GM18507 (cell line): ENCODE results near the gene POGLUT3.

Source experiments
- DNase-seq: peaks from one replicate; pipeline ENCODE4 v3.0.0; 2011; ENCODE audit warnings: low read depth; ENCODE audit not compliant: insufficient read length; ENCODE audit errors: extremely low spot score
- FAIRE-seq: peaks from 2 replicates; lab custom pipeline; 2011; peaks lifted over from hg19 to GRCh38; lab: Jason Lieb, UNC

The POGLUT3 gene, protein sequence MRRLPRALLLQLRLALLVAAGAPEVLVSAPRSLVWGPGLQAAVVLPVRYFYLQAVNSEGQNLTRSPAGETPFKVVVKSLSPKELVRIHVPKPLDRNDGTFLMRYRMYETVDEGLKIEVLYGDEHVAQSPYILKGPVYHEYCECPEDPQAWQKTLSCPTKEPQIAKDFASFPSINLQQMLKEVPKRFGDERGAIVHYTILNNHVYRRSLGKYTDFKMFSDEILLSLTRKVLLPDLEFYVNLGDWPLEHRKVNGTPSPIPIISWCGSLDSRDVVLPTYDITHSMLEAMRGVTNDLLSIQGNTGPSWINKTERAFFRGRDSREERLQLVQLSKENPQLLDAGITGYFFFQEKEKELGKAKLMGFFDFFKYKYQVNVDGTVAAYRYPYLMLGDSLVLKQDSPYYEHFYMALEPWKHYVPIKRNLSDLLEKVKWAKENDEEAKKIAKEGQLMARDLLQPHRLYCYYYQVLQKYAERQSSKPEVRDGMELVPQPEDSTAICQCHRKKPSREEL

DNA sequence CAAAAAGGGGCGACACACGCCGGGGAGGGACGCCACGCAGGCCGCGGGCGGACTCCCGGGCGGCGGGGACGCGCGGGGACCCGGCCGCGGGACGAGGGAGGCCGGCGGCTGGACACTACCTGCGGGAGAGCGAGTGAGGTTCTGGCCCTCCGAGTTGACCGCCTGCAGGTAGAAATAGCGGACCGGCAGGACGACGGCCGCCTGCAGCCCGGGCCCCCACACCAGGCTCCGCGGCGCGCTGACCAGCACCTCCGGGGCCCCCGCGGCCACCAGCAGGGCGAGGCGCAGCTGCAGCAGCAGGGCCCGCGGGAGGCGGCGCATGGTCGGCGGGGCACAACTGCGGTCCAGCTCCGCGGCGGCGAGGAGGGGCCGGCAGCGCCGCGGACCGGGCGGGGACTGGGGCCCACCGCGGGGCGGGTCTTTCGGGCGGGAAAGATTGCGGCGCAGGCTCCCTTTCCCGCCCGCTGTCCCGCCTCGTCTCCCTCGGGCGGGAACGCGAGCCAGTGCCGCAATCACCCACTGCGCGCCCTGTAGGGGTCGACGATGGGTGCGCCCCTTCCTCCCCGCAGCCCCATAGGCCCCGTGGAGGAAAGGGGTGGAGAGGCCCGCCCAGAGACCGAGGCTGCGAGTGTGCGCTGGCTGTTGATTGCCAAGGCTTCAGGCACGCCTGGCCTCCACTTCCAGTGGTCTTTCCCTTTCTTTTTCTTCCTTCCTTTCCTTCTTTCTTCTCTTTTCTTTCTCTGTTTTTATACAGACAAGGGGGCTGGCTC is at the start of gene POGLUT3:
Gene POGLUT3, minus strand, starts transcription at position 339 of the 770 bp plus-strand sequence. Its CDS starts 18 bp downstream, at position 321.
- DNase-seq (peak; percentile 45), FAIRE-seq (no peak)

DNA sequence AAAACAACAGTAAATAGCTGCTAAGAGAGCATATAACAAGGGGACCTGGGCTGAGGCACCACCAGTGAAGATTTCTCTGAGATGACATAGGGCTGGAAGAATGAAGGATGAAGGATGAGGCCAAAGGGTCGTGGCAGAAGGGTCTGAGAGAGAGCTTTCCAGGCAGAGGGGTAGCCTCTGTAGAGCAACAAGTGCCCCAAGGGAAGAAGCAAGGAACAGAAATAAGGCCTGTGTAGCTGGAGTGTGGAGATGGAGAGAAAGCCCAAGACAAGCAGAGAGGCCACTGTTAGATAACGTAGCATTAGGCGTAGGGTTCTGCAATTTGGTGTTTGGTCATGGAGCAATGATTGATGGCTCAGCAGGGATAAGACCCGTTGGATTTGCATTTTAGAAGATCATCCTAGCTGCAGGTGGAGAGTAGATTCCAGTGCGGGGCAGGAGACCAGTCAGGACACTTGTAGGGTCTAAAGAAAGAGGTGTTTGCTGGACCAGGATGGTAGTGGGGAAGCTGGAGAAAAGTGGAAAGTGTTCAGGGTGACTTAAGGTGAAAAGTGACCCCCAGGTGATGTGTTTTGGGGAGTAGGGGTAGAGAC is 47.8 kb upstream of the POGLUT3 start:
- FAIRE-seq, result no peak

DNA sequence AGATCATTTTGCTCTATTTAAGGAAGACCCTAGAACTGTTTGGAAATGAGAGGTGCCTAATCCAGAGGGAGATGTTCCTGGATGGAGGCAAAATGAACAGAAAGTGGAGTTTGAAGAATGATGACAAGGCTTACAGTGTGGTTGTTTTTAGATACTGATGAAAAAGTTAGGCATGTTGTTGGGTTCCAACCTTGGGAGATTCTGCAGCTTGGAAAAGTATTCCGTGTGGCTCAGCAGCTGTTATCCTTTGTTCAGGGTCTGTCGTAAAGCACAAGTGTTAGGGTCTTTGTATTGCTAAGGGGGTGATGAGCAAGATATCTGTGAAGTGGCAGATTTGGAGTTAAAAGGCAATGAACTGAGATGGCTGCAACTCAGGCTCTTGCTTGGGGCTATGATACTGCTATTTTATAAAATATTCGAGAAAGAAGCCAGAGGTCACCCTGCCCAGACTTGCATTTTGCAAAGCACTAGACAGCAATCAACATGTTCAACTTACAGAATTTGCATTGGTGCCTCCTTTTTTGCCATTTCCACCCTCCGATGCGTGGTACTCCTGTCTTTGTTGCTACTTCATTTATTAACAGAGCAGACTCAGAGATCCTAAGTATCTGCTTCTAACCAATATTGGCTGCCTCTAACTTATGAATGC is 45.3 kb upstream of the POGLUT3 start:
- no peak for FAIRE-seq
- DNase-seq, result no peak

More for the DNA sequence above, 47.8 kb upstream of the POGLUT3 start:
- DNase-seq, result no peak

DNA sequence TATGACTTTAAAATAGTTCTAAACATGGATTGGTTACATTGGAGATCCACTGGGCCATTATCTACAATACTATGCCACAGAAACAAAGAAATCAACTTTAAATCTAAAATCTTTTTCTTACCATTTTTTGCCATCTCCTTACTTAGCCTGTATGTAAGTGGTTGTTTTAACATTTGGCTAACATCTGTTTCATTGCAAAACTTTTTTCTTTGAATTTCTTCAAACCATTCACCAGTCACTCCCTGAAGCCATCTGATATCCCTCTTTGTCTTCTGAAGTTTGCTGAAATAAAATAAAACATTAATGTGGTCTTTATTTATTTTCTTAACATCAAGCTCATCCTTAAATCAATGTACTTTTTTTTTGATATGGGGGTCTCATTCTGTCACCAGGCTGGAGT is 43.3 kb upstream of the POGLUT3 start:
- no peak for FAIRE-seq
- no peak for DNase-seq

DNA sequence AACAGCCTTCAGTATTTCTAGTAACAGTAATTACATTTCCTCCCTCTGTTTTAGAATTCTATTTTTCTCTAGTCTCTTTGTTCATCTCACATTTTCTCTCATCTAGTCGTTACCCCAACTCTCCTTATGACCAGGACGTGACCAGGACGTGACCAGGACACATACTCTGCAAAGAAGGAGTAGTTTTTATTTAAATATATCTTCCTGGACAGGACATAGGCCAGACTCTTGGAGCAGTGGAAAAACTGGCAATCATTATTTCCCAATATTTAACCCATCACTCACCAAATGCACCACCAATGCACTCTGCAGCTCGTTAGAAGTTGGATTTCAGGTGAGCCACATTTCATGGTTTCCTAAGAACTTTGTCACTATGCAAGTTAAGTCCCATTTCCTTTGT is 40.3 kb upstream of the POGLUT3 start:
- FAIRE-seq (no peak), DNase-seq (no peak)

DNA sequence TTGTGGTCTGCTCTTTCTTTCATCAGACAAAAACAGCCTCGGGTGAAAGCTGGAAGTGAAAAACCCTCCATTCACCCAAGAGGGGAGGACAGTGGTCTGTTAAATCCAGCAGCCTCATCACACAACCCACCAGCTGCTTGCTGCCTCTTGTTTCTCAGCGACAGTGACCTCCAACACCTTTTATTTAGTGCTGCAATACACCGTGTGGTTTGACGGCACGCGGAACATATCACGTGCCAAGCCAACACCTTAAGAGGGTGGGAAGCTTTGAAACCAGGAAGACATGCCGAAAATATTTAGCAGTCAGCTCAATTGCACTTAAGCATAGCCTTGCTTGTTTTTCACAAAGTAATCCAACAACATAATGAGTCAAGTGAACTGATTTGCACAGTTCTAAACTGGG is 39.8 kb upstream of the POGLUT3 start:
- FAIRE-seq, result no peak

DNA sequence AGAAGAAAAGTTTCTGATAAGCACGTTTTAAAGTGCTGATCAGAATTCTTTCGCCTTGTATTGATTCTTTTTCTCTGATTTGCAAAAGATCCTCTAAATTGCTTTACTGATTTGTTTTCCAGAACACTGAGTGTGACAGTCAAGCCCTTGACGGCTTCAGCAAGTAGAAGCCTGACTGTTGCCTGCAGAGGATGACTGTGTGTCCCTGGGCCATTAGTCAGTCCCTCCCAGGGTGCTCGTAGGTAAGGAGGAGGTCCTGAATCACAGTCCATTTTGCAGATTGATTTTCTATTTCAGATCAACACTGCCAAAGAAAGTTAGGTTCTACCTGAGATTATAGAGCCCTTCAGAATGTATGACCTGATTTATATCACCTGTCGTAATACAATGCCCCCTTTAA is 38.6 kb upstream of the POGLUT3 start:
- no peak for FAIRE-seq

More for the DNA sequence above, 39.8 kb upstream of the POGLUT3 start:
- no peak for DNase-seq

DNA sequence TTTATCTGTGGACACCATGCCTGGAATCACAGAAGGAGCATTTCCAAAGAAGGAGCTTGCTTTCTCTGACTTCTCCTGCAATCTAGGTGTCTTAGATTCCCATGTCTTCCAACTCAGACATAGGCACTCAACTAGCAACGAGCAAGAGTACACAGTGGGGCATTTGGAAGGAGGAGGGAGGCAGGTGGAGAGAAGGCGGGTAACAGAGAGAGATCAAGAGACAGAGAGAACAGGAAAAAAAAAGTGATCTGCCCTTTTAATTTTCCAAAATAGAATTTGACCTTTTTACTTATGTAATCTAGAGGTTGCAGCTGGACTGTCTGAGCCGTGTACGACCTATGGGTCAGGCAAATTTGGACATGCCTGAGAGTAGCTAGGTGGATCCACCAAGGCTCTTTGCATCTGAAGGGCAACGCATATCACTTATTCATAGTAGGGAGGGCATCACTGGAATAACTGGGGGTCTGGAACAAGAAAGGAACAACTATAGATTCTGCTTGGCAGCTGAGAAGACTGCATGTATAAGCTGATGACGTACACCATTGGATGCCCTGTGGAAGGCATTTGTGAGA is 37.3 kb upstream of the POGLUT3 start:
- DNase-seq (no peak), FAIRE-seq (no peak)

More for the DNA sequence above, 38.6 kb upstream of the POGLUT3 start:
- DNase-seq, result no peak

DNA sequence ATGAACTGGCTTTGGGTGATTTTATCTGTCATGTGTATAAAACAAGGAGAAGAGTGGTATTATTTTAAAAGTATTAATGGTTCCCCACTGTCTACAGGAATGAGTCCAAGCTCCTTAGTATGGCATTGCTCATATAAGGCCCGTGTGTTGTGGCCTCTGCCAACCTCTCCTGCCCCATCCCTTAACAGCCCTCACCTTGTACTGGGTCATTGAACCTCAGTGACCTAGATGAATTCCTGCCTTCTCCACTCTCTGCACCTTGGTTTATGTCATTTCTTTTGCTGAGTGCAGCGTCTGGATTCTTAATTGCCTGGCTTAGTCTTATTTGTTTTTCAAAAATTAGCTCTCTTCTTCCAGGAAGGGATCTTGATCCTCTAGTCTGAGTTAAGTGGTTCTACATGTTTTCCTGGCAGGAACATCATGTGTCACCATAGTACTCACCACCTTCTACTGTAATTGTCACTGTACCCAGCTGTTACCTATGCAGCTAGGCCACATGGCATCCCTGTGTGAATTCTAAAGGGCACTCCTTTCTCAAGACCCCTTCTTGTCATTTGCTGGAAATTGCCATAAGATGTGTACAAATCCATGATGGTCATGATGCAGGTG is 36.2 kb upstream of the POGLUT3 start:
- FAIRE-seq, result no peak
- DNase-seq, result no peak

DNA sequence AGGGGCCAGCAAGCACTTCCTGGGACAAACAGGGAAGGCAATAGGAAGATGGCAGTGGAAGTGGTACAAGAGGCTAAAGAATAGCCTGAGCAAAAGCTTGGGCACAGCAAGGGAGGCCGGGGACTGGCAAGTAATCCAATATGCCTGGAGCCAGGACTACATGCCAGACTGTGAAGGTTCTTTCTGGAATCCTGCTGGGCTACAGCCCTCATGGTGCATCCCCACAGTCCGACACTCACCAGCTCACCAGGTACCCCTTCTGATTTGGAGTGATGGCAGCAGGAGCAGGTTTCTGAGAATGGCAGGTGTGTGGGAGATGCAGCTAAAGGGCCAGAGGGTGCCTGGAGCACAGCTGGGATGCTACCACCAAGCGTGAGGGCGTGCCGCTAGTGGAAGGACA is 32.2 kb upstream of the POGLUT3 start:
- no peak for DNase-seq
- FAIRE-seq, result no peak

DNA sequence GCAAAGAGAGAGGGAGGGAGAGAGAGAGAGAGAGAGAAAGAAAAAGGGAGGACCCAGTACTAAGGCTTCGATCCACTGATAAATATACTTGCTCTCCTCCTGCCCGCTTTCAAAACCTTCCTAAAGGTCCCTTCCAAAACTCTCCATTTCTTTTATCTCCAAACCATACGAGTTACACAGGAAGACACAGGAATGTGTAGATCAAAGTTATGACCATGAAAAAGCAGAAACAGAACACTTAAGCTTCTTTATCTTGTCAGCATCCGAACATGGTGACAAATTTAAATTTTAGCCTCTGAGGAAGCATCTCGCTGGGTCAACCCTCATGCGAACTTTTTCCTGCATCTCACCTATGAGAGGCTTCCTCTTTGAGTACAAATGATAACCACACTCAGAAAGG is 29.2 kb upstream of the POGLUT3 start:
- FAIRE-seq (no peak), DNase-seq (no peak)

DNA sequence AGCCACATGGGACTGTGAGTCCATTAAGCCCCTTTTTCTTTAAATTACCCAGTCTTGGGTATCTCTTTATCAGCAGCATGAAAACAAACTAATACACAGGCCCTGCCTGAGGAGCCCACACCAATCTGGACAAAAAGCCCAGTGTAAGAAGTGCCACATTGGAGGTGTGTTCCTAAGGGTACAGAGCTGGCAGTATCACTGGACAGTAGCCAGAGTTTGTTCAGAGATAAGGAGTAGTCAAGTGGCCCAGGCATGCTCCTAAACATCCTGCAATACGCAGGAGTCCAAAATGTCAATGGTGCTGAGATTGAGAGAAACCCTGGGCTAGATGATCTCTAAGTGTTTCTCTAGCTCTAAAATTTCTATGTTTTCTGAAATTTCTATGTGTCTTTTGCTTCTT is 27.0 kb upstream of the POGLUT3 start:
- no peak for DNase-seq
- FAIRE-seq, result no peak

DNA sequence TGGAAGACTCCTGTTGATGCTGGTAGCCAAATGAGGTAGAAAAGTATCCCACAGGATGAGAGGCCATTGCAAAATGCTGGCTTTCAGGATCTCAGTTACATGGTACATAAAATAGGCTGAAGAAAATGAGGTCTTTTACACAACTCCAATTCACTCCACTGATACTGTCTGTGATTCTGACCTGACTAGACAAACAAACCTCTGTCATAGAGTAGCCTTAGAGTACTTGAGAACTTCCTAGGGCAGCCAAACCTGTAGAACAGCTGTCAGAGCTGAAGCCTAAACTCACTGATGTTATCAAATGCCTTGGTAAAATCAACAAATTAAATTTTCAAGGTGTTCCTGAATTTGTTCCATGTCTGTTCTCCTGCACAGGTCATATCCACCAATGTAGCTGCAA is 26.2 kb upstream of the POGLUT3 start:
- FAIRE-seq, result no peak
- no peak for DNase-seq

DNA sequence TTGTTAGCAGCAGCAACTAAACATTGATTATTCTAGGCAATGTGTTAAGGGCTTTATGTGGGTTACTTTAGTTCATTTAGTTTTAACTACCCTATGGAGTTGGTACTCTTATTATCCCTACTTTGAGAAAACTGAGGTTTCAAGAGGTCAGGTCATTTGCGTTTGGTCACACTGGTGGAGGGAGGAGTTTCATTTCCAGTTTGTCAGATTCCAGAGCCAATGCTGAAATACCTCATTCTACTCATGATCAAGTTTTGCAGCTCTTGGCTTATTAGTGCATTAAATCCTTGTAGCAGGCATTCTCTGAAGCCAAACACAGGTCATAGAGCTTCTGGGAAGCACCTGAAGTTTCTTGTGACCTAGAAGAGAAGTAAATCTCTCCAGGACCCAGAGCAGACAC is 24.1 kb upstream of the POGLUT3 start:
- FAIRE-seq (peak; percentile 41), DNase-seq (no peak)

DNA sequence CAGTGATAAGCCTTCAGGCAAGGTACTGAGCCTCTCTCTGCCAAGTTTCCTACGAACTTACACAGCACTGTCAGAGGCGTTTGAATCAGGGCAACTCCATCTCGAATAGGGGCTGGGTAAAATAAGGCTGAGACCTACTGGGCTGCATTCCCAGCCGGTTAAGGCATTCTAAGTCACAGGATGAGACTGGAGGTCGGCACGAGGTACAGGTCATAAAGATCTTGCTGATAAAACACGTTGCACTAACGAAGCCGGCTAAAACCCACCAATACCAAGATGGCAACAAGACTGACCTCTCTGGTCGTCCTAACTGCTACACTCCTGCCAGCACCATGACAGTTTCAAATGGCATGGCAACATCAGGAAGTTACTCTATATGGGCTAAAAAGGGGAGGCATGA is 20.4 kb upstream of the POGLUT3 start:
- FAIRE-seq (no peak), DNase-seq (no peak)

DNA sequence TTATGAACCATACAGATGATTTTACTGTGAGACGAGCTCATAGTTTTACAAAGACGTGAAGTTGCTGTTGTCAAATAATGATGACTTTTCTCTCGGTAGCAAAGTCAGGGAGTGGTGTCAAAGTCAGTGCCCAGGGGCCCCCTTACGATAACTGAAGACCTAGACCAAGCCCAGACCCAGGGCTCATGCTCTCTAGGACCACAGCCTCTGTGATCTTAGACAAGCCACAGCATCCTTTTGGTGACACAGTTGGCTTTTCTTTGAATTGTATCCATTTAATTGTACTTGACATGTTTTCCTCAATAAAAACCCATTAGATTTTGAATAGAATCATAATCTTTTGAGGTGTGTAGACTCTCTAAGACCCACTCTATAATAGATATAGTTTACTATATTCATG is 17.9 kb upstream of the POGLUT3 start:
- no peak for FAIRE-seq
- no peak for DNase-seq

DNA sequence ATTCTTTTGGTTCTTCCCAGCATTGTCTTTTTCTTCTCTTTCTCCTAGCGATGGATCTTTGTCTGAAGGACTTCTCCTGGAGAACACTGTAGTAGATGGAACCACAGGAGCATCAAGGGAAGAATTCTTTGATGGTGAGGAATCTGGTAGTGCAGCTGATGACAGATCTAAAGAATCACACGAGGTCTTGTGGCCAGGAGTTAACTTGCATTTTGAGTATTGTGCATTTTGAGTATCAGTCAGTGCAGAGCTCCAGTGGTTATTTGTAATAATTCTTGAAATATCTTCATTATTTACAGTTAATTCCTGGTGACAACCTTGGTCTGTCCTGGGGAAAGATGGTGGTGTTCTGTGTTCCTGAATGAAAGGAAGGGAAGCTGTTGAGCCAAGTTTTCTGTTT is 14.5 kb upstream of the POGLUT3 start:
- FAIRE-seq, result no peak
- no peak for DNase-seq

DNA sequence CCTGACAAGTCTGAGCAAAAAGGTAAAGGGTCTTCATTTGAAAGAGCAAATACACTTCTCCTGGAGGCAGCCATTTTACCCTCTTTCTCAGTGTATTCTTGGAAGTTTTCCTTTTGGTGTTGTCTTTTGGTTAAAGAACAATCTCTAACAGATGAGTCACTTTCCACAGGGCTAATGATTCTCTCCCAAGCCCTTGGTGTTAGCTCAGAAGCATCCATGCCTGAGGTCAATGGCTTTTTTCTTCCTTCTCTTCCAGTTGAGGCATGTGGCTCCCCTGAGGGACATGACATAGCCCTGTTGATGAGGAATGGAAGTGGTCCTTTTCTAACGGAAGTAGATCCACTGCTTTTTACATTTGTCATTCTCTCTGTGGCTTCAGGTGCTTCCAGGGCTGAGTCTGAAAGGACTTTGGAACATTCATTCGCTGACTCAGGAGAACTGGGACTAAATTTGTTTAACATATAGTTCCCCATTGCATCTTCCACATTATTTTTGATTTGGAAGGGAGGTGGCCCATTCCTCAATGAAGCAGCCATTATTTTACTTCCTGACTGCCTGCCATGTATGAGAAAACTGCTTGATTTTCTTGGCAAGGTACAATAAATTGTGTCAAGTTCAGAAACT is 13.8 kb upstream of the POGLUT3 start:
- no peak for DNase-seq
- FAIRE-seq, result no peak
